GM10266 (cell line): ENCODE data around the gene ALKBH4.
A peak's percentile ranks its signal among the peaks of the same experiment; 100 is the strongest.

Experiments used
- DNase-seq: peaks from one replicate; pipeline ENCODE4 v3.0.0; 2012; ENCODE audit errors: extremely low spot score
- TF ChIP-seq, protein P1 (sequence below): IDR thresholded peaks from 2 replicates; pipeline ENCODE4 v1.5.1; 2012; ENCODE audit warnings: mild to moderate bottlenecking, low read depth; ENCODE audit not compliant: control insufficient read depth, insufficient read depth; ENCODE audit errors: missing control alignments

The ALKBH4 gene

GRCh38 chr7:102444961-102445673 is 19.5 kb downstream of the ALKBH4 start:
- peak; percentile 83 for DNase-seq
- TF ChIP-seq, protein P1, sequence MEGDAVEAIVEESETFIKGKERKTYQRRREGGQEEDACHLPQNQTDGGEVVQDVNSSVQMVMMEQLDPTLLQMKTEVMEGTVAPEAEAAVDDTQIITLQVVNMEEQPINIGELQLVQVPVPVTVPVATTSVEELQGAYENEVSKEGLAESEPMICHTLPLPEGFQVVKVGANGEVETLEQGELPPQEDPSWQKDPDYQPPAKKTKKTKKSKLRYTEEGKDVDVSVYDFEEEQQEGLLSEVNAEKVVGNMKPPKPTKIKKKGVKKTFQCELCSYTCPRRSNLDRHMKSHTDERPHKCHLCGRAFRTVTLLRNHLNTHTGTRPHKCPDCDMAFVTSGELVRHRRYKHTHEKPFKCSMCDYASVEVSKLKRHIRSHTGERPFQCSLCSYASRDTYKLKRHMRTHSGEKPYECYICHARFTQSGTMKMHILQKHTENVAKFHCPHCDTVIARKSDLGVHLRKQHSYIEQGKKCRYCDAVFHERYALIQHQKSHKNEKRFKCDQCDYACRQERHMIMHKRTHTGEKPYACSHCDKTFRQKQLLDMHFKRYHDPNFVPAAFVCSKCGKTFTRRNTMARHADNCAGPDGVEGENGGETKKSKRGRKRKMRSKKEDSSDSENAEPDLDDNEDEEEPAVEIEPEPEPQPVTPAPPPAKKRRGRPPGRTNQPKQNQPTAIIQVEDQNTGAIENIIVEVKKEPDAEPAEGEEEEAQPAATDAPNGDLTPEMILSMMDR, result no peak

DNA sequence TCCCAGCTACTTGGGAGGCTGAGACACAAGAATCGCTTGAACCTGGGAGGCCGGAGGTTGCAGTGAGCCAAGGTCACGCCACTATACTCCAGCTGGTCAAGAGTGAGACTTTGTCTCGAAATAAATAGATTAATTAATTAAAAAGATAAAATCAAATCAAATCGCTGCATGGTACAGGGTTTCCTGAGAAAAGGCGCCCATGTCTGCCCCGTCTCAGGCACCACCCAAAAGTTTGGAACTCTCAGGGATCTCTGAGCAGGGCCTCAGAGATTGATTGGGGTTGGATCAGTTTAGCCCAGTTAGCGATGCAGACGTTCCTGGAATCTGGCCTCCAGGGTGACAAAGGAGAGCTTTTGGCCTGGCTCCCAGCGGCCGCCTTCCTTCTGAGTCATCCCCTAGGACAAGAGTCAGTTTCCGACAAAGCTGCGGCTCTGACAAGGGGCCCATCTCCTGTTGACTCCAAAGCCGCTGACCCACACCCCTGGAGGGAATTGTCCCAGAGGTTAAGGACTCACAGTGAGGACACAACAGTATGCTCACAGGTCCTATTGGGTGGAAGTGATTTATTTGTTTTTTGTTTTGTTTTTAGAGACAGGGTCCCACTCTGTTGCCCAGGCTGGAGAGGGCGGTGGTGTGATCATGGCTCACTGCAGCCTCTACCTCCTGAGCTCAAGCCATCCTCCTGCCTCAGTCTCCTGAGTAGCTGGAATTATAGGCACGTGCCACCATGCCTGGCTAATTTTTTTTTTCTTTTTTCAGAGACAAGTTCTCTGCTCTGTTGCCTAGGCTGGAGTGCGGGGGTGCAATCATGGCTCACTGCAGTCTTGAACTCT is 24.5 kb downstream of the ALKBH4 start:
- TF ChIP-seq, protein P1, result no peak
- DNase-seq, result no peak

DNA sequence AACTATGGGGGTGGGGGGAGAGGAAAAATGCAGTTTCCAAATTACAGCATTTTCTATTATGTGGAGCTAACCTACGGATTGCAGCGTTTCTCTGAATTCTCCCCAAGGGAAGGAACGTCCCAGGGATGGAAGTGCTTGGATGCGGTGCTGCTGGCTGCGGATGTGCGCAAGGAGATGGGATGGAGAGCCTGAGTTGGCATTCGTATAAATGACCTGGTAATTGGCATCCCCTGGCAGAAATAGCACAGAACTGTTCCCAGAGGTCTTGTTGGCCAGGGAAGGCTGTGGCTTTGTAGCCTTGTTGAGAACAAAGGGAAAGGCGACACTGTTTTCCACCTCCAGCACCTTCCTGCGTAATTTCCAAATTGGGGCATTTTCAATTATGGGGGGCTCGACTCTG is 28.5 kb downstream of the ALKBH4 start:
- TF ChIP-seq, protein P1, result no peak
- DNase-seq, result no peak

DNA sequence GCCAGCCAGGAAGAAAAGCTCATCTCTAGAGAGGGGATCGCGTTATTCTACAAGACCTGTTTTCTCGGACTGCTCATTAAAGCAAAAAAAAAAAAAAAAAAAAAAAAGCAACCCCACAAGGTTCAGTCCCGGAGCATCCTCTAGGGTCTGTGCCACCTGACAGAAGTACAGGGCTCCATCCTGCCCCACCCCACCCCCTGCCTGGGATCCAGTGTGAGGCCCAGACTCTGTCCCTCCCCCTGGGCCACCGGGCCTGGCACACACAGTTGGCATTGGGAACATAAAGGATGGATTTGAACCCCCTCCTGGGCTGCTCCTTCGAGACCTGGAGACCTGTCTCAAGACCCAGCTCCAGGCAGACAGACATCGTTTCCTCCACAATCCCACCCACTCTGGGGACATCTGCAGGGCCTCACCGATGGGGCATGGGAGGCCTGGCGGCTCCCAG is 30.6 kb downstream of the ALKBH4 start:
- TF ChIP-seq, protein P1, result no peak
- DNase-seq, result no peak

GRCh38 chr7:102433219-102434038 is 31.2 kb downstream of the ALKBH4 start, which contains the start of gene ORAI2:
Gene ORAI2, plus strand, starts transcription at chr7:102433575. Its CDS starts 5,382 bp downstream, at chr7:102438957.
- TF ChIP-seq, protein P1, result no peak
- DNase-seq, result peak; percentile 93

DNA sequence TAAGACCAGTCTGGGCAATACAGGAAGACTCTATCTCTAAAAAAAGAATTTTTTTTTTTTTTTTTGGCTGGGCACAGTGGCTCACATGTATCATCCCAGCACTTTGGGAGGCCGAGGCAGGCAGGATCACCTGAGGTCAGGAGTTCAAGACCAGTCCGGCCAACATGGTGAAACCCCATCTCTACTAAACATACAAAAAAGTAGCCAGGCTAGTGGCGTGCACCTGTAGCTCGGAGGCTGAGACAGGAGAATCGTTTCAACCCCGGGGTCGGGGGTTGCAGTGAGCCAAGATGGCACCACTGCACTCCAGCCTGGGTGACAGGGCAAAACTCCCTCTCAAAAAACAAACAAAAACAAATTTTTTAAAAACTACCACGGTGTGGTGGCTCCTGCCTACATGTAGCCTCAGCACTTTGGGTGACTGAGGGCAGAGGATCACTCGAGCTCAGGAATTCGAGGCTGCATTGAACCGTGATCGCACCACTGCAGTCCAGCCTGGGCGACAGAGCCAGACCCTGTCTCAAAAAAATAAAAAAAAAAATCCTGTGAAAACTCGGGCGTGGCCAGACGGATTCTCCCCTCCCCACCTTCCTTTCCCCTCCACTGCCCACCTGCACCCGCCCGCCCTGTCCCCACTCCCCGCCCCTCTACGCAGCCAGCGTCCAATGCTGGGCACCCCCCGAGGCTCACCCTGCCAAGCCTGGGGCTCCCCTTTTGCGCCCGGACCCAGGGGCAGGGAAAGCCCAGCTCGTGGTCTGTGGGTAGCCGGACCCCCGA is 32.0 kb downstream of the ALKBH4 start:
- peak; percentile 54 for DNase-seq

More for the DNA sequence above, 32.0 kb downstream of the ALKBH4 start:
- TF ChIP-seq, protein P1, result no peak
